ENCODE measurements around the gene TUSC2. TPM values are rescaled to one million over a fixed set of nuclear protein-coding genes. Genes with fewer than 3 reads are reported as not detected.

Gene TUSC2
- total and polyA plus RNA-seq, 2 of the 13 experiments (the other 11 are each of a cell fraction or from before 2014, with no cell fraction given): 36.7 to 39.1 TPM

DNA sequence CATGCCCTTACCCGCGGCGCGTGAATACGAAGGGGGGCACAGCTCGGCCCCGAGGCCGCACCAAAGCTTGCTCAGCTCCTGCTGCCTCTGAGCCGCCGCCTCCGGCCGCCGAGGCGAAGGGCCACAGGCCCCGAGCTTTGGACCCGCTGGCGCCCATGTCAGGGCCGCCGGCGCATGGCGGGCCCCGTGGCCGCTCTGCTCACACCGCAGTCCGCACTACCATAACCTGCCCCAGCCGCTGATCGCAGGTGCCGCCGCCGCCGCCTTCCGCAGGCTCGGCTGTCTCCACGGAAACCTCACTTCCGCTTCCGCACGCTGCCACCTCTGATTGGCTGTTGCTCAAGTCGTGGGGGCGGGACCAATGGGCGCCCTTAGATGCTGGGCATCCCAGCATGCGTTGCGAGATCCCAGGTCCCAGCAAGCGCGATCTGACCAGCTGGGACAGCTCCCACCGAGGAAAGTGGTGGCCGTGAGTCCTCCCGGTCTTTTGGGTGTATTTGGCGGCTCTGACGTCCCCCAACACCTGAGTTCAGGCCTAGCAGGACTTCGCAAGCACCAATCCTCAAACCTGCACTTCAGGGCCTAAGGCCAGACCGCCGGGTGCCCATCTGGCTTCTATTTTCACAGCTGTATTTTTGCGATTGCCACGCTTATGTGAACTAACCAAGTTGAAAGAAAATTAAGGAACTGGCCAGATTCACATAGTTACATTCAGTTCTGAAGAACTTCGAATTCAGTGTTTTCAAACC lies at the start of gene TUSC2 (continued):
- TF ChIP-seq ZIK1 (CRISPR knock-in tag; IDR thresholded peaks at IDR 0.05; ENCODE audit: borderline replicate concordance, low read depth): no peak
- TF ChIP-seq BRCA1 (CRISPR knock-in tag; IDR thresholded peaks at IDR 0.05): no peak
- no peak for TF ChIP-seq ZNF335 (CRISPR knock-in tag; IDR thresholded peaks at IDR 0.05)
- 0 out of 2 replicates have a peak, but pooled peaks have one; percentile 4 for TF ChIP-seq GTF3A (CRISPR knock-in tag; conservative IDR thresholded peaks at IDR 0.05)
- TF ChIP-seq TEAD2 (CRISPR knock-in tag; IDR thresholded peaks at IDR 0.05): no peak
- TF ChIP-seq ETV5 (CRISPR knock-in tag; IDR thresholded peaks at IDR 0.05; ENCODE audit: borderline replicate concordance): peak; percentile 62
- TF ChIP-seq, protein P1, sequence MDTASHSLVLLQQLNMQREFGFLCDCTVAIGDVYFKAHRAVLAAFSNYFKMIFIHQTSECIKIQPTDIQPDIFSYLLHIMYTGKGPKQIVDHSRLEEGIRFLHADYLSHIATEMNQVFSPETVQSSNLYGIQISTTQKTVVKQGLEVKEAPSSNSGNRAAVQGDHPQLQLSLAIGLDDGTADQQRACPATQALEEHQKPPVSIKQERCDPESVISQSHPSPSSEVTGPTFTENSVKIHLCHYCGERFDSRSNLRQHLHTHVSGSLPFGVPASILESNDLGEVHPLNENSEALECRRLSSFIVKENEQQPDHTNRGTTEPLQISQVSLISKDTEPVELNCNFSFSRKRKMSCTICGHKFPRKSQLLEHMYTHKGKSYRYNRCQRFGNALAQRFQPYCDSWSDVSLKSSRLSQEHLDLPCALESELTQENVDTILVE (CRISPR knock-in tag; IDR thresholded peaks at IDR 0.05): peak; percentile 71
- no peak for TF ChIP-seq ZNF703 (CRISPR knock-in tag; IDR thresholded peaks at IDR 0.05; ENCODE audit: borderline replicate concordance)
- TF ChIP-seq TBX2 (CRISPR knock-in tag; IDR thresholded peaks at IDR 0.05; ENCODE audit: borderline replicate concordance): peak; percentile 76; the same call in 1 of the 2 replicates
- TF ChIP-seq PLRG1 (conservative IDR thresholded peaks at IDR 0.05): no peak
- TF ChIP-seq ZNF776 (CRISPR knock-in tag; IDR thresholded peaks at IDR 0.05): no peak; the same call in 1 of the 2 replicates
- TF ChIP-seq, protein P2, sequence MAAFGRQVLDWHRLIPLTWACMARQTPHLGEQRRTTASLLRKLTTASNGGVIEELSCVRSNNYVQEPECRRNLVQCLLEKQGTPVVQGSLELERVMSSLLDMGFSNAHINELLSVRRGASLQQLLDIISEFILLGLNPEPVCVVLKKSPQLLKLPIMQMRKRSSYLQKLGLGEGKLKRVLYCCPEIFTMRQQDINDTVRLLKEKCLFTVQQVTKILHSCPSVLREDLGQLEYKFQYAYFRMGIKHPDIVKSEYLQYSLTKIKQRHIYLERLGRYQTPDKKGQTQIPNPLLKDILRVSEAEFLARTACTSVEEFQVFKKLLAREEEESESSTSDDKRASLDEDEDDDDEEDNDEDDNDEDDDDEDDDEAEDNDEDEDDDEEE (CRISPR knock-in tag; IDR thresholded peaks at IDR 0.05): 0 out of 2 replicates have a peak, but pooled peaks have one; percentile 62
- TF ChIP-seq ZNF143 (CRISPR knock-in tag; IDR thresholded peaks at IDR 0.05): peak; percentile 92
- no peak for TF ChIP-seq ZFP82 (CRISPR knock-in tag; IDR thresholded peaks at IDR 0.05; ENCODE audit: borderline replicate concordance)
- TF ChIP-seq, protein P3, sequence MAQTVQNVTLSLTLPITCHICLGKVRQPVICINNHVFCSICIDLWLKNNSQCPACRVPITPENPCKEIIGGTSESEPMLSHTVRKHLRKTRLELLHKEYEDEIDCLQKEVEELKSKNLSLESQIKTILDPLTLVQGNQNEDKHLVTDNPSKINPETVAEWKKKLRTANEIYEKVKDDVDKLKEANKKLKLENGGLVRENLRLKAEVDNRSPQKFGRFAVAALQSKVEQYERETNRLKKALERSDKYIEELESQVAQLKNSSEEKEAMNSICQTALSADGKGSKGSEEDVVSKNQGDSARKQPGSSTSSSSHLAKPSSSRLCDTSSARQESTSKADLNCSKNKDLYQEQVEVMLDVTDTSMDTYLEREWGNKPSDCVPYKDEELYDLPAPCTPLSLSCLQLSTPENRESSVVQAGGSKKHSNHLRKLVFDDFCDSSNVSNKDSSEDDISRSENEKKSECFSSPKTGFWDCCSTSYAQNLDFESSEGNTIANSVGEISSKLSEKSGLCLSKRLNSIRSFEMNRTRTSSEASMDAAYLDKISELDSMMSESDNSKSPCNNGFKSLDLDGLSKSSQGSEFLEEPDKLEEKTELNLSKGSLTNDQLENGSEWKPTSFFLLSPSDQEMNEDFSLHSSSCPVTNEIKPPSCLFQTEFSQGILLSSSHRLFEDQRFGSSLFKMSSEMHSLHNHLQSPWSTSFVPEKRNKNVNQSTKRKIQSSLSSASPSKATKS (CRISPR knock-in tag; IDR thresholded peaks at IDR 0.05): no peak
- 0 out of 2 replicates have a peak, but pooled peaks have one; percentile 41 for TF ChIP-seq MEF2D (CRISPR knock-in tag; IDR thresholded peaks at IDR 0.05)
- no peak; the same call in 1 of the 2 replicates for TF ChIP-seq ESRRA (CRISPR knock-in tag; IDR thresholded peaks at IDR 0.05; ENCODE audit: low read depth)
- no peak for TF ChIP-seq ZNF468 (CRISPR knock-in tag; IDR thresholded peaks at IDR 0.05)
- peak; percentile 49; the same call in 1 of the 2 replicates for TF ChIP-seq ZBTB38 (CRISPR knock-in tag; IDR thresholded peaks at IDR 0.05)
- TF ChIP-seq ZNF569 (CRISPR knock-in tag; IDR thresholded peaks at IDR 0.05; ENCODE audit: borderline replicate concordance): no peak
- no peak for TF ChIP-seq HOXA7 (CRISPR knock-in tag; IDR thresholded peaks at IDR 0.05)
- no peak for TF ChIP-seq ZNF24 (IDR thresholded peaks at IDR 0.05)
- TF ChIP-seq ZNF510 (CRISPR knock-in tag; IDR thresholded peaks at IDR 0.05; ENCODE audit: low read depth): 0 out of 2 replicates have a peak, but pooled peaks have one; percentile 46
- no peak for TF ChIP-seq CENPT (CRISPR knock-in tag; IDR thresholded peaks at IDR 0.05; ENCODE audit: low read depth)
- TF ChIP-seq, protein P4, sequence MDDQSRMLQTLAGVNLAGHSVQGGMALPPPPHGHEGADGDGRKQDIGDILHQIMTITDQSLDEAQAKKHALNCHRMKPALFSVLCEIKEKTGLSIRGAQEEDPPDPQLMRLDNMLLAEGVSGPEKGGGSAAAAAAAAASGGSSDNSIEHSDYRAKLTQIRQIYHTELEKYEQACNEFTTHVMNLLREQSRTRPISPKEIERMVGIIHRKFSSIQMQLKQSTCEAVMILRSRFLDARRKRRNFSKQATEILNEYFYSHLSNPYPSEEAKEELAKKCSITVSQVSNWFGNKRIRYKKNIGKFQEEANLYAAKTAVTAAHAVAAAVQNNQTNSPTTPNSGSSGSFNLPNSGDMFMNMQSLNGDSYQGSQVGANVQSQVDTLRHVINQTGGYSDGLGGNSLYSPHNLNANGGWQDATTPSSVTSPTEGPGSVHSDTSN (CRISPR knock-in tag; IDR thresholded peaks at IDR 0.05; ENCODE audit: borderline replicate concordance): 0 out of 2 replicates have a peak, but pooled peaks have one; percentile 49

All from HepG2 (cell line).